Endometrial microvascular endothelial cells (primary cell): ENCODE data around the gene NISCH. TPM values are rescaled to one million over a fixed set of nuclear protein-coding genes. Genes with fewer than 3 reads are reported as not detected.
"Not testable (repeated sequence)": the region's sequence is repeated elsewhere in the genome, so short reads cannot be mapped to it uniquely, and the experiment has no call there.

Experiments used
- in situ Hi-C: cut with HindIII; loops from 2 replicates; pipeline ENCODE4 v1.10.0; 2017; ENCODE audit warnings: low sequenced_read_pairs, low pct_unique_long_range_greater_than_20kb; ENCODE audit errors: inconsistent ontology term
- total RNA-seq: library from RNA; depleted of rRNA; stranded (reverse); fragments of >200 nt; gene quantifications from one replicate; pipeline ENCODE4 v1.2.3, GENCODE V29; 2015; ENCODE audit errors: inconsistent ontology term

The NISCH gene
- total RNA-seq, 1 donor from 2014 or later: 30.7 TPM

DNA sequence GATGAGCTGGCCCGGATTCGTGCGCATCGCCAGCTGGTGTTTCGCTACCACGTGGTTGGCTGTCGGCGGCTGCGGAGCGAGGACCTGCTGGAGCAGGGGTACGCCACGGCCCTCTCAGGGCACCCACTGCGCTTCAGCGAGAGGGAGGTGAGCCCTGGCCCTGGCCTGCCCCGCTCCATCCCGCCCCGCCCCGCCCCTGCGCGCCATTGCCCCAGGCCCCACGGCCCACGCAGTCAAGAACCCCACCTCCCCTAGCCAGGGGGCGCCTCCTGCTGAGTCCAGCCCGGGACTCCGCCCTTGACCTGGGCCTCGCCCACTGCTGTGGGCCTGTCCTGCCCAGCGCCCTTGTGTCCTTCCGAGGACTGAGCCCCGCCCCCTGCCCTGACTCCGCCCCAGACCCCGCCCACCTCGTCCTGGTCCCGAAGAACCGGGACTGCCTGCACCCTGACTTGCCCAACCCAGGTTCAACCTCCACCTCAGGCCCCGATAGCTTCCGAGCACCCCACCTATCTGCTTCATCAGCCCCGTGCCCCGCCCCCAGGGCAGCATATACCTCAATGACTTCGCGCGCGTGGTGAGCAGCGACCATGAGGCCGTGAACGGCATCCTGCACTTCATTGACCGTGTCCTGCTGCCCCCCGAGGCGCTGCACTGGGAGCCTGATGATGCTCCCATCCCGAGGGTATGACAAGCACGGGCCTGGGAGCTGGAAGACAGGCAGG lies 63.5 kb downstream of the NISCH start:
- in situ Hi-C loops: no loop called here

DNA sequence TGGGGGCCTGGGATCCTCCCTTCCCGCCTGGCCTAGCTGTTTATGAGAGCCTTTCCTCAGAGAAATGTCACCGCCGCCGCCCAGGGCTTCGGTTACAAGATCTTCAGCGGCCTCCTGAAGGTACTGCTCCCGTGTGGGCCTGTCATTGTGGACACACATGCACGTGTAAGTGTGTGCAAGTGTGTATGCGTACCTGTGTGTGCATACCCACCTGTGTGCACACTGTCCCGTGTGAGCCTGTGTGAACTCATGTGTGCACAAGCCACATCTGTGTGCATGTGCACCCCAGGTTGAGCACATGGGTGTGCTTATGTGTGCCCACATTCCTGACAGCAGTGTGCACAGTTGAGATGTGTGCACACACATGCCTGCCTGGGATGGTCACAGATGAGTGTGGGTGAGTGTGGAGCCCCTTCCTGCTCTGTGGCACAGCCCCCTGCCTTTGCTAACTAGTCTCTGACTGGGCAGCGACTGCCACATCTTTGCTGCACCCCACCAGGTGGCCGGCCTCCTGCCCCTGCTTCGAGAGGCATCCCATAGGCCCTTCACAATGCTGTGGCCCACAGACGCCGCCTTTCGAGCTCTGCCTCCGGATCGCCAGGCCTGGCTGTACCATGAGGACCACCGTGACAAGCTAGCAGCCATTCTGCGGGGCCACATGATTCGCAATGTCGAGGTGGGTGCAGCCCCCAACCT lies 64.2 kb downstream of the NISCH start:
- in situ Hi-C loops: no loop called here

DNA sequence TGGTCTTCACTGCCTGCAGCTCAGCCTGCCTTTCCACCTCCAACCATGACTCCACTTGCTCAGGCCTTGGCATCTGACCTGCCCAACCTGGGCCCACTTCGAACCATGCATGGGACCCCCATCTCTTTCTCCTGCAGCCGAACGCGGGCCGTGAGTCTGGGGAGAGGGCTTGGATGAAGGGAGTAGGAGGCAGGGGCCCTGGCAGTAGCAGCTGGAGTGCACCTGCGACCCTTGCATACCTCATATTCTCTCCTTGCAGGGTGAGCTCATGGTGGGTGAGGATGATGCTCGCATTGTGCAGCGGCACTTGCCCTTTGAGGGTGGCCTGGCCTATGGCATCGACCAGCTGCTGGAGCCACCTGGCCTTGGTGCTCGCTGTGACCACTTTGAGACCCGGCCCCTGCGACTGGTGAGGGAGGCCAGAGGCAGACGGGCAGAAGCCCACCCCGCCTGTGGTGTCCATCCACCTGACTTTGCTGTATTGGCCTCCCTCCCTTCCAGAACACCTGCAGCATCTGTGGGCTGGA lies 64.8 kb downstream of the NISCH start:
- in situ Hi-C loops: no loop called here

DNA sequence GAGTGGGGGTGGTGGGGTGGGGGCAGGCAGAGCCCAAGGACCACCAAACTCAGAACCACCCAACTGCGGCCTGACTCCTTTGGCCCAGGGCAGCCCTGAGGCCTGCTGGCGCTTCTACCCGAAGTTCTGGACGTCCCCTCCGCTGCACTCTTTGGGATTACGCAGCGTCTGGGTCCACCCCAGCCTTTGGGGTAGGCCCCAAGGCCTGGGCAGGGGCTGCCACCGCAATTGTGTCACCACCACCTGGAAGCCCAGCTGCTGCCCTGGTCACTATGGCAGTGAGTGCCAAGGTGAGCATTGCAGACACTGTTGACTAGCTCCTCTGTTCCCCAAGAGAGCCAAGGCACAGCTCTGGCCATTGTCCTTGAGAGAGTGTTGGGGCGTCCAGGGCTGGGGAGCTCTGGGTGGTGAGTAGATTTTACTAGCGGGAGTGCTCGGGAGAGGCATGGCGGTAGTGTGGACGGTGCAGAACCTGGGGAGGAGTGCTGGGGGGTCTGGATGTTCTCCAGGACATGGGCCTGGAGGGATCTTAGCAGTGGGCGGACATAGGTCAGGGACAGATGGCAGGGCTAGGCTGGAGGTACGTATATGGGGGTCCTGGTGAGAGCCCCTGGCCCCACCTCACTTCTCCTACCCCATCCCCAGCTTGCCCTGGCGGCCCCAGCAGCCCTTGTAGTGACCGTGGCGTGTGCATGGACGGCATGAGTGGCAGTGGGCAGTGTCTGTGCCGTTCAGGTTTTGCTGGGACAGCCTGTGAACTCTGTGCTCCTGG lies 65.5 kb downstream of the NISCH start:
- in situ Hi-C loops: no loop called here

DNA sequence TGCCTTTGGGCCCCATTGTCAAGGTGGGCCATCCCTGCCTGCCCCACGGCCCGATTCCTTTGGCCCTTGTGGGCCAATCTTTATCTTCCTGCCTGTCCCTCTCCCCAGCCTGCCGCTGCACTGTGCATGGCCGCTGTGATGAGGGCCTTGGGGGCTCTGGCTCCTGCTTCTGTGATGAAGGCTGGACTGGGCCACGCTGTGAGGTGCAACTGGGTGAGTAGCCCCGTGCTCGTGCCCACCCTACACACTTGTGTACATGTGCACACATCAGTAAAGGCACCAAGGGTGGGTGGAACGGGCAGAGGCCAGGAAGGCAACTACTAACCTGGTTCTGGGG lies 66.1 kb downstream of the NISCH start:
- in situ Hi-C loops: no loop called here

DNA sequence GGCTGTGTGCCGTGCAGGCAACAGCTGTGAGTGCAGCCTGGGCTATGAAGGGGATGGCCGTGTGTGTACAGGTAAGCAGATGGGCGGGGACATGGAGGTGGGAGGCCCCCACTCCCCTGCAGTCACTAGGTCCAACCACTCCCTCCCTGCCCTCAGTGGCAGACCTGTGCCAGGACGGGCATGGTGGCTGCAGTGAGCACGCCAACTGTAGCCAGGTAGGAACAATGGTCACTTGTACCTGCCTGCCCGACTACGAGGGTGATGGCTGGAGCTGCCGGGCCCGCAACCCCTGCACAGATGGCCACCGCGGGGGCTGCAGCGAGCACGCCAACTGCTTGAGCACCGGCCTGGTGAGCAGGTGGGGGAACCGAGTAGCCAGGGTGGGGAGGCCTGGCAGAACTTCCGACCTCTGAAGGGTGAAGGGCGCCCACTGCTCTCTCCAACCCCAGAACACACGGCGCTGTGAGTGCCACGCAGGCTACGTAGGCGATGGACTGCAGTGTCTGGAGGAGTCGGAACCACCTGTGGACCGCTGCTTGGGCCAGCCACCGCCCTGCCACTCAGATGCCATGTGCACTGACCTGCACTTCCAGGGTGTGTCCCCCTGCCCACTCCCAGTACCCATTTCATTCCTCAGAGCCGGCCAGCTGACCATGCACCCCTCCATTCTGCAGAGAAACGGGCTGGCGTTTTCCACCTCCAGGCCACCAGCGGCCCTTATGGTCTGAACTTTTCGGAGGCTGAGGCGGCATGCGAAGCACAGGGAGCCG lies 66.7 kb downstream of the NISCH start:
- in situ Hi-C loops: no loop called here

DNA sequence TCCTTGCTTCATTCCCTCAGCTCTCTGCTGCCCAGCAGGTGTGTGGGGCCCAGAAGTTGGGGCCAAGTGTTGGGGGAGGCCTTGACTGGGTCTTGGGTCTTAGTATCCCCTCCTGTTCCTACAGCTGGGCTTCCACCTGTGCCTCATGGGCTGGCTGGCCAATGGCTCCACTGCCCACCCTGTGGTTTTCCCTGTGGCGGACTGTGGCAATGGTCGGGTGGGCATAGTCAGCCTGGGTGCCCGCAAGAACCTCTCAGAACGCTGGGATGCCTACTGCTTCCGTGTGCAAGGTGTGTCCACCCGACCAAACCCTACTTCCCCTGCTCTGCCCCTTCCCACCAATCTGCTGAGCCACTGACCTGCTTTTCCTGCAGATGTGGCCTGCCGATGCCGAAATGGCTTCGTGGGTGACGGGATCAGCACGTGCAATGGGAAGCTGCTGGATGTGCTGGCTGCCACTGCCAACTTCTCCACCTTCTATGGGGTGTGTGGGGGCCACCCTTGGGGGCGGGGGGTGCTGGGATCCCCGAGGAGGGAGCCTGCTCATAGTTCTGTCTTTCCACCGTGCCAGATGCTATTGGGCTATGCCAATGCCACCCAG lies 67.3 kb downstream of the NISCH start:
- in situ Hi-C loops: no loop called here

DNA sequence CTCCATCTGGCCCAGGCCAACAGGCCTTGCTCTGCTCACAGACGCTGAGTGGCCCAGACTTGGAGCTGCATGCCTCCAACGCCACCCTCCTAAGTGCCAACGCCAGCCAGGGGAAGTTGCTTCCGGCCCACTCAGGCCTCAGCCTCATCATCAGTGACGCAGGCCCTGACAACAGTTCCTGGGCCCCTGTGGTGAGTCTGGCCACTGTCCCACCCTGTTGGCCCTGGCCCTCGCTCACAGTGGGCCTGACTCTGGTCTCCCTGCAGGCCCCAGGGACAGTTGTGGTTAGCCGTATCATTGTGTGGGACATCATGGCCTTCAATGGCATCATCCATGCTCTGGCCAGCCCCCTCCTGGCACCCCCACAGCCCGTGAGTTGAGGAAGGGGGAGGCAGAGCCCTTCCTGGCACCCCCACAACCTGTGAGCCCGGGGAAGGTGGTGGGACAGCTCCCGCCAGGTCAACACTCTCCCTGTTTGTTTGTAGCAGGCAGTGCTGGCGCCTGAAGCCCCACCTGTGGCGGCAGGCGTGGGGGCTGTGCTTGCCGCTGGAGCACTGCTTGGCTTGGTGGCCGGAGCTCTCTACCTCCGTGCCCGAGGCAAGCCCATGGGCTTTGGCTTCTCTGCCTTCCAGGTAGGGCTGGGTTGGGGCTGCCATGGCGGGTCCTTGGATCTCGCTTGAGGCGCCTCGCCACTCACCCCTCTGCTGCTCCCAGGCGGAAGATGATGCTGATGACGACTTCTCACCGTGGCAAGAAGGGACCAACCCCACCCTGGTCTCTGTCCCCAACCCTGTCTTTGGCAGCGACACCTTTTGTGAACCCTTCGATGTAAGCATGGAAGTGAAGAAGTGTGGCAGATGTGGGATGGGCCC lies 68.2 kb downstream of the NISCH start:
- in situ Hi-C loops: no loop called here

DNA sequence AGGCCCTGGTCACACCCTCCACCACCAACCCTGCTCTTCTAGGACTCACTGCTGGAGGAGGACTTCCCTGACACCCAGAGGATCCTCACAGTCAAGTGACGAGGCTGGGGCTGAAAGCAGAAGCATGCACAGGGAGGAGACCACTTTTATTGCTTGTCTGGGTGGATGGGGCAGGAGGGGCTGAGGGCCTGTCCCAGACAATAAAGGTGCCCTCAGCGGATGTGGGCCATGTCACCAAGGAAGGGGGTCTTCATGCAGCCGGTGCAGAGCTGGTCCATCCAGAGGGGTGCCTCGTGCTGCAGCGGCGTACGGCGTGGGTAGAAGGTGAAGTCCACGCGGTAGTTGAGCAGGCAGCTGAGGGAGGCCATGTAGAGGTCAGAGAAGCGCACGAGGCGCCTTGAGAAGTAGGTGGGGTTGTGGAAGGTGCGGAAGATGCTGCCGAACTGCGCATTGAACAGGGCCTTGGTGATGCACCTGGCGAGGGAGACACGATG lies 68.9 kb downstream of the NISCH start:
- in situ Hi-C loops: no loop called here

DNA sequence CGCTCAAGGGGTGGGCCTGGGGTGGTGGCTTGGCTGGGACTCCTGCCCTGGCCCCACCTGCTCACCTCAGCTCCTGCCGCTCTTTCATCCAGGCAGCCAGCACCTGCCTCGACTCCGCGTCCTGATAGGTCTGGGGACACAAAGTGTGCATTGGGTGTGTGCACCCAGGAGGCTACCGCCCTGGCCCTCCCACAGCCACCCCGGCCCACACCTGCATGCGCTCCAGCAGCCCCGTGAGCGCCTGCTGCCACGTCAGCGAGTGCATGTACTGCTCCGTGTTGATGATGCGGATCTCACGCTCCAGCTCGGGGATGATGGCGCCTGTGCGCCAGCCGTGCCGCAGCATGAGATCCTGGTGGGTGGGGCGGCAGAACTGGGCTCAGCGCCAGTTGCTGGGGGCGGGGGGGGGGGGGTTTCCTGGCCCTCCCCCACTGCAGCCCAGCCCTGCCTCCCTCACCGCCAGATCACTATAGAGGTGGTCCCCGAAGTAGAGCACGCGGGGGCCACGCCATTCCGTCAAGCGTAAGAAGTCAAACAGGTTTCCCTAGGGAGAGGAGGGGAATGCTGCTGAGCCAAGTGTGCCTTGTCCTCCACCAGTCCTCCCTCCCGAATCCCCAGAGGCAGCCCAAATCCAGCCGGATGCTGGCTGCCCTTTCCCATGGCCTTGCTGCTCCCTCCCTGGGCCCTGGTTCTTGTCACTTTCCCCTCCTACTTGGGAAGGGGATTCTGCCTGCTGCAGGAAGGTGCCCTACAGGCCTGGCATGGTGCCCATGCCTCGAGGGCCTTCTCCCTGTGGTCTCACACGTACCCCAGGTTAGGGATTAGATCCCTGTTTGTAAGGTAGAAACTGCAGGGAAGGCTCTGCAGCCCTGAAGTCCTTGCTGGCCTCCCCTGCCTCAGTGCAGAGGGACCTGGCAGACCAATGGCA lies 69.6 kb downstream of the NISCH start:
- in situ Hi-C loops: no loop called here

DNA sequence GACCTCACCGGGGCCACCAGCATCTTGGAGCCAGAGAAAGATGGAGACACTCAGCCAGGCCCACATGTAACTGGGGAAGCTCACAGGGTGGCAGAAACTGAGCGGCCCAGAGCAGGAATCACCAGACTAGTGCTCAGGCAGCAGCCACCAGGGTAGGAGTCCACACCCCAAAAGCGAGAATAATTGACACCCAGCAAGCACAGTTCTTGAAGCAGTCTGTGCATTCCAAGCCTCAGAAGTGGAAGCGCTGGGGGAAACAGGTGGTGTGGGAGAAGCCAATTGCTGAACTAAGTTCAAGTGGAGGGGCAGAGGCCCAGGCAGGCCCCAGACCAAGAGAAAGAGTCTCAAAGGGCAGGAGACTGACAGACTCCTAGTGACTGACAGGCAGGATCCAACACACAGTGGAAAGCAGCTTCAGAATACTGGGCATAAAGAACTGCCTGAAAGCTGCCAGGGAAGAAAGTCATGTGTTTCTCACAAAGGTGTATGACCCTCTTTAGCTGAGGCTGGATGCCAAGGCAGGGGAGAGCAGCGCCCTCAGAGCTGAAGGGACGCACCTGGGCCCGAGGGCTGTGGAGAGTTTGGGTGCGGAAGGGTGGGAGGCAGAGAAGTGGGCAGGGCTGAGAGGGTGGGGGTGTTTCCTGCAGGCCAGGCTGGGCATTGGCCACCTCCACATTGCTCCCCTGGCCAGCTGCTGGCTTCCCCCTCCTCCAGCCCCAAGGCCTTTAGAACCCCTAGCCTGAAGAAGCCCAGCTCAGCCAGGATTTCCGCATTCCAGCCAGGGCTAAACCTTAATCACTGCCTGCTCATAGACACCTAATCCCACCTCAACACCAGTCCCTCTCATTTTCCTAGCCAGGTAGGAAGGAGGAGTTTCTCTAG lies 70.5 kb downstream of the NISCH start:
- in situ Hi-C loops: no loop called here

DNA sequence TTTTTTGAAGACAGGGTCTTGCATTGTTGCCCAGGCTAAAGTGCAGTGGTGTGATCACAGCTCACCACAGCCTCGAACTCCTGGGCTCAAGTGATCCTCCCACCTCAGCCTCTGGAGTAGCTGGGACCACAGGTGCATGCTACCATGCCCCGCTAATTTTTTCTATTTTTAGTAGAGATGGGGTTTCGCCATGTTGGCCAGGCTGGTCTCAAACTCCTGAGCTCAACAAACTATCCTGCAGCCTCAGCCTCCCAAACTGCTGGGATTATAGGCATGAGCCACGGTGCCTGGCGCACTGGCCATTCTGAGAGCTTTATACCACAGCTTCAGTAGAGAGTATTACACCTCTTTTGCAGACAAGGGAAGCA lies 71.3 kb downstream of the NISCH start:
- in situ Hi-C loops: not testable (repeated sequence)

DNA sequence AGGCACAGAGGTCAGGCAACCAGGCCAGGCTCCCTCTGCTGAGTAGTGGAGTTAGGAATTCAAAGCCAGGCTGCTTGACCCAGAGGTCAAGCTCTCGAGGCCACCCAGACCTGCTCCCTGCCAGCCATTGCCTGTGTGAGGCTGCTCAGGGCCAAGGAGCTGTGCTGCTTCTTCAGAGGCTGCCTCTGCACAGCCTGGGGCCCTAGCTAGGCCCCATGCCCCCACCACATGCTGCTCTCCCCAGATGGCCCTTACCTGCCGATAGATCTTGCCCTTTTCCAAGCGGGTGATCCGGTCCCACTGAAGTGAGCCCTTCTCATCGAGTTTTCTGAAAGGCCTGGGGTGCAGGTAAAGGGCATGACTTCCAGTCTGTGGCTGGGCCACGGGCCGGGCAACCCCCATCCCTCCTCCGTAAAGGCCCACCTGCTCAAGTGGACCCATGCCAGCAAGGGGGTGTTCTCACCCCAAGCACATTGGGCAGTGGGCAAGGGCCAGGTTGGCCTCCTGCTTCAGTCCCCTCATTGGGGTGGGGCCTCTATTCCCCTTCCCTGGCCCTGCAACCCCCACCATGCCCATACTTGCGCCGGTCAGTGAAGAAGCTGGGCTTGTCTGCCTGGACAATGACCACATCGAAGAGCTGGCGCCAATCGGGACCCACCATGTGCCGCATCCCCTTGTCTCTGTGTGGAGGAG lies 71.8 kb downstream of the NISCH start:
- in situ Hi-C loops: no loop called here

DNA sequence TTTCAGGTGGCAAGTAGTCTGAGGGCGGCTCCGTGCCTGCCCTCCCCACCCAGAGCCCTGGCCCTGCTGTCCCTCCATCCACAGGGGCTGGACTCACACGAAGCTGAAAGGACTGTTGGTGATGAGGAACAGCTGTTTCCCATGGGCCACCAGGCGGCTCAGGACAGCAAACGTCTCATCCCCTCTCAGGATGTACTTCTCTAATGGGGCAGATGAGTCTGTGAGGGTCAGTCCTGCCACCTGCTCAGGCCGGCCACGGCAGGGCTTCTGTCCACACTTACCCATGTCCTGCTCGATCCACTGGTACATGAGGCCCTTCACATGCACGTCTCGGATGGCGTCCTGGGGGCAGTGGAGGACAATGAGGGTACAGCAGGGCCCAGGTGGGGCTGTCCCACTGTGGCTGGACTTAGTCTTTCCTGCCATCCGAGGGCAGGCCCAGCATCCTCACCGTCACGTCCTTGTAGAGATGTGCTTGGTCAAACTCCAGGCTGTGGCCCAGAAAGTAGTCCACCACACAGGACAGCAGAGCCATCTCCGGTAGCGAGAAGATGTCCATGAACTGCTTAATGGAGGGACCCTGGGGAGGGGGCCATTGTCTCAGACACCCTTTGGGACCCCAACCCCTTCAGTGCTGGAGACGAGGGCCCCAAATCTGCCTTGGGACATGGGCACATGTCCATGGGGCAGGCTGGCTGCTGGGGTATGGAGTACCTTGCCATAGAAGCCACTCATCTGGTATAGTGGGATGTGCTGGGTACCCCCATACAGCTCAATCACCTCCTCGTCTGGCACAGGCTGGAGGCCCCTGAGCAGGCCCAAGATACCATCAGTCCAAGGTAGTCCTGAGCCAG lies 72.6 kb downstream of the NISCH start:
- in situ Hi-C loops: no loop called here
